COLO668 (cell line): ENCODE measurements around the gene TENT4B.
"Not testable (repeated sequence)": the region's sequence is repeated elsewhere in the genome, so short reads cannot be mapped to it uniquely, and the experiment has no call there.

Source experiments
- DNase-seq: peaks from one replicate; lab custom pipeline; 2025; ENCODE audit not compliant: unreplicated experiment; lab: John Stamatoyannopoulos, UW

Gene TENT4B

GRCh38 chr16:50229149-50229726 lies 76.1 kb downstream of the TENT4B start:
- DNase-seq = no peak

GRCh38 chr16:50234771-50235556 lies 81.9 kb downstream of the TENT4B start:
- no peak for DNase-seq

GRCh38 chr16:50235581-50235980 lies 82.5 kb downstream of the TENT4B start:
- no peak for DNase-seq

- no peak for DNase-seq
These were observed 85.2 kb downstream of the TENT4B start for GRCh38 chr16:50238314-50238713.

GRCh38 chr16:50238868-50239301 lies 85.8 kb downstream of the TENT4B start:
- no peak for DNase-seq

GRCh38 chr16:50243024-50243423 lies 89.9 kb downstream of the TENT4B start:
- not testable (repeated sequence) for DNase-seq

- no peak for DNase-seq
These were observed 91.0 kb downstream of the TENT4B start for GRCh38 chr16:50244140-50244503.

- DNase-seq = peak; percentile 10
These were observed 91.7 kb downstream of the TENT4B start for GRCh38 chr16:50244504-50245416.

GRCh38 chr16:50245417-50246298 lies 92.6 kb downstream of the TENT4B start:
- peak; percentile 47 for DNase-seq

GRCh38 chr16:50246299-50247122 lies 93.4 kb downstream of the TENT4B start:
- DNase-seq = no peak

GRCh38 chr16:50247123-50247905 lies 94.2 kb downstream of the TENT4B start:
- DNase-seq = no peak

- DNase-seq = no peak
These were observed 95.0 kb downstream of the TENT4B start for GRCh38 chr16:50247906-50248608.

GRCh38 chr16:50248845-50249244 lies 95.7 kb downstream of the TENT4B start:
- DNase-seq = no peak

GRCh38 chr16:50251375-50252081 lies 98.4 kb downstream of the TENT4B start:
- no peak for DNase-seq

GRCh38 chr16:50252082-50252611 lies 99.0 kb downstream of the TENT4B start:
- no peak for DNase-seq

- DNase-seq = no peak
These were observed 99.9 kb downstream of the TENT4B start for GRCh38 chr16:50252874-50253513.

GRCh38 chr16:50253514-50253910 lies 100.4 kb downstream of the TENT4B start:
- DNase-seq = no peak
